ENCODE measurements around the gene LCMT1. TPM values are rescaled to one million over a fixed set of nuclear protein-coding genes. Genes with fewer than 3 reads are reported as not detected.

The LCMT1 gene
- total RNA-seq, 3 donors from 2014 or later = 26.9 to 38.3 (median 30.4) TPM

- peak overlapping the region in 1 of 2 donors; percentile 93 for H3K27ac ChIP-seq
- no peaks in the 10 kb centered on the region for H3K27me3 ChIP-seq
- no peaks in the 10 kb centered on the region for H3K4me1 ChIP-seq
- H3K4me3 ChIP-seq = no peak overlapping the region
- DNase-seq (ENCODE audit: low spot score in 2 of 2) = no peak
- TF ChIP-seq POLR2A (IDR thresholded peaks at IDR 0.05) (no peak), CTCF (IDR thresholded peaks at IDR 0.05) (no peak), POLR2AphosphoS5 (IDR thresholded peaks at IDR 0.05) (no peak)
- H3K36me3 ChIP-seq = no peaks in the 10 kb centered on the region
- no peaks in the 10 kb centered on the region for H3K9me3 ChIP-seq
- intact Hi-C loops (cut with DNase I; ENCODE audit: low total_unique reads) = loop anchor here (10.0 kb wide), 1 partner anchor 159 kb away; no protein-coding TSS in a partner anchor
Measured at GRCh38 chr16:25065899-25066298, 45.6 kb upstream of the LCMT1 start.

GRCh38 chr16:25066426-25066746, 45.2 kb upstream of the LCMT1 start:
- H3K4me3 ChIP-seq = peak overlapping the region; percentile 76 to 99 (median 88)
- H3K9me3 ChIP-seq = no peaks in the 10 kb centered on the region
- no peaks in the 10 kb centered on the region for H3K27me3 ChIP-seq
- intact Hi-C loops (cut with DNase I; ENCODE audit: low total_unique reads) = loop anchor here (10.0 kb wide), 1 partner anchor 158 kb away; no protein-coding TSS in a partner anchor
- TF ChIP-seq POLR2A (IDR thresholded peaks at IDR 0.05) (no peak), POLR2AphosphoS5 (IDR thresholded peaks at IDR 0.05) (no peak), CTCF (IDR thresholded peaks at IDR 0.05) (no peak)
- no peak for DNase-seq (ENCODE audit: low spot score in 2 of 2)
- H3K36me3 ChIP-seq = no peaks in the 10 kb centered on the region
- H3K4me1 ChIP-seq = no peaks in the 10 kb centered on the region
- peak overlapping the region; percentile 93 to 99 for H3K27ac ChIP-seq

GRCh38 chr16:25066747-25067631, 44.6 kb upstream of the LCMT1 start:
- intact Hi-C loops (cut with DNase I; ENCODE audit: low total_unique reads) = loop anchor here (10.0 kb wide), 1 partner anchor 158 kb away; no protein-coding TSS in a partner anchor
- H3K36me3 ChIP-seq = no peaks in the 10 kb centered on the region
- no peaks in the 10 kb centered on the region for H3K9me3 ChIP-seq
- peak; percentile 62 to 86 for DNase-seq (ENCODE audit: low spot score in 2 of 2)
- no peaks in the 10 kb centered on the region for H3K27me3 ChIP-seq
- H3K27ac ChIP-seq = peak overlapping the region; percentile 93 to 99
- H3K4me1 ChIP-seq = no peaks in the 10 kb centered on the region
- peak; percentile 21 to 76 (median 61) for TF ChIP-seq POLR2AphosphoS5 (IDR thresholded peaks at IDR 0.05)
- no peak for TF ChIP-seq CTCF (IDR thresholded peaks at IDR 0.05)
- TF ChIP-seq POLR2A (IDR thresholded peaks at IDR 0.05) = peak; percentile 28
- peak overlapping the region; percentile 76 to 99 (median 88) for H3K4me3 ChIP-seq

- Histone ChIP-seq H3K36me3 (no peaks in the 10 kb centered on the region), H3K4me1 (no peaks in the 10 kb centered on the region), H3K4me3 (no peak overlapping the region), H3K9me3 (no peaks in the 10 kb centered on the region), H3K27me3 (no peaks in the 10 kb centered on the region), H3K27ac (no peak overlapping the region)
- no peak for DNase-seq (ENCODE audit: low spot score in 2 of 2)
- TF ChIP-seq POLR2AphosphoS5 (IDR thresholded peaks at IDR 0.05) (no peak), POLR2A (IDR thresholded peaks at IDR 0.05) (no peak), CTCF (IDR thresholded peaks at IDR 0.05) (no peak)
- intact Hi-C loops (cut with DNase I; ENCODE audit: low total_unique reads) = no loop called here
Measured at GRCh38 chr16:25073854-25074253, 37.7 kb upstream of the LCMT1 start.

- Histone ChIP-seq H3K4me1 (no peaks in the 10 kb centered on the region), H3K4me3 (no peak overlapping the region), H3K9me3 (no peaks in the 10 kb centered on the region), H3K36me3 (no peaks in the 10 kb centered on the region), H3K27me3 (no peaks in the 10 kb centered on the region), H3K27ac (no peak overlapping the region)
- intact Hi-C loops (cut with DNase I; ENCODE audit: low total_unique reads) = no loop called here
- DNase-seq (ENCODE audit: low spot score in 2 of 2) = no peak
- TF ChIP-seq POLR2A (IDR thresholded peaks at IDR 0.05) (no peak), POLR2AphosphoS5 (IDR thresholded peaks at IDR 0.05) (no peak)
Measured at GRCh38 chr16:25078386-25078978, 33.1 kb upstream of the LCMT1 start.

All from breast epithelium (tissue), 4 donors.